CD1c-positive myeloid dendritic cell (primary cell): ENCODE results near the gene ADAM19.

Experiments used
- DNase-seq: peaks from one replicate; pipeline ENCODE4 v3.0.0-alpha.2; 2016; ENCODE audit errors: extremely low spot score

ADAM19 gene

GRCh38 chr5:157544623-157544989, 31.0 kb downstream of the ADAM19 start:
- peak; percentile 34 for DNase-seq

GRCh38 chr5:157543825-157544622, 31.6 kb downstream of the ADAM19 start:
- peak; percentile 38 for DNase-seq

- no peak for DNase-seq
These were observed 33.1 kb downstream of the ADAM19 start for GRCh38 chr5:157542282-157543000.

- no peak for DNase-seq
These were observed 34.0 kb downstream of the ADAM19 start for GRCh38 chr5:157541447-157542118.

- no peak for DNase-seq
These were observed 34.7 kb downstream of the ADAM19 start for GRCh38 chr5:157540707-157541446.

GRCh38 chr5:157540124-157540523, 35.5 kb downstream of the ADAM19 start:
- no peak for DNase-seq

- no peak for DNase-seq
These were observed 36.0 kb downstream of the ADAM19 start for GRCh38 chr5:157539503-157540022.

GRCh38 chr5:157538311-157538710, 37.3 kb downstream of the ADAM19 start:
- DNase-seq, result no peak

GRCh38 chr5:157535042-157535865, 40.3 kb downstream of the ADAM19 start:
- DNase-seq, result no peak

- no peak for DNase-seq
These were observed 42.5 kb downstream of the ADAM19 start for GRCh38 chr5:157533011-157533481.

GRCh38 chr5:157532022-157532421, 43.6 kb downstream of the ADAM19 start:
- DNase-seq, result no peak

GRCh38 chr5:157530226-157530972, 45.2 kb downstream of the ADAM19 start:
- DNase-seq, result no peak

- DNase-seq, result no peak
These were observed 46.6 kb downstream of the ADAM19 start for GRCh38 chr5:157529002-157529401.

GRCh38 chr5:157528036-157528632, 47.4 kb downstream of the ADAM19 start:
- DNase-seq, result no peak

- no peak for DNase-seq
These were observed 50.7 kb downstream of the ADAM19 start for GRCh38 chr5:157524887-157525286.

- no peak for DNase-seq
These were observed 51.6 kb downstream of the ADAM19 start for GRCh38 chr5:157523976-157524375.

- DNase-seq, result no peak
These were observed 53.9 kb downstream of the ADAM19 start for GRCh38 chr5:157521704-157522029.

GRCh38 chr5:157520911-157521703, 54.5 kb downstream of the ADAM19 start:
- DNase-seq, result no peak
